ENCODE measurements around the gene MGMT.

GRCh38 chr10:129445436-129446182 is 21.4 kb upstream of the MGMT start:
- no peak for TF ChIP-seq EP300 (IDR thresholded peaks at IDR 0.05)
- no peak for TF ChIP-seq CTCF (IDR thresholded peaks at IDR 0.05)
- TF ChIP-seq POLR2A (IDR thresholded peaks at IDR 0.05; ENCODE audit: low read depth) = no peak
- no peak for TF ChIP-seq POLR2AphosphoS5 (IDR thresholded peaks at IDR 0.05)
